ENCODE results near the gene RSU1.
"Not testable (repeated sequence)": the region's sequence is repeated elsewhere in the genome, so short reads cannot be mapped to it uniquely, and the experiment has no call there.

The RSU1 gene

DNA sequence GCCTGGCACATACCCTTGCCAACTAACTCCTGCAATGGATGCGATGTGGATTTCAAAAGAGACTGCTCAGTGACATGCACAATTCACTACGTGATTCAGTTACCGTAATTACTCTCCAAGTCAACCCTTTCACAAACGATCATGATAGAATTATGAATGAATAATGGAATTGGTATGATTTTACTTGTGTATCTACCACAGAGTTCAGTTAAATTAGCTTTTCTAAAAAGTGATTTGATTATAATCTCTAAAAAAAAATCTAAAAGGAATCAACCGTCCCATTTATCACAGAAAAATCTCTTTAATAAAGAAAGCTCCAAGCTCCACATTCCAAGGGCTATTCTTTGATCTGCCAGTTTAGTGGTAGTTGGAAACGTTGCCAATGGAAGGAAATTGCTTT, 30.4 kb upstream of the RSU1 start:
- Histone ChIP-seq H3K27me3 (ENCODE audit: control insufficient read depth, insufficient read depth, low read length) (no peaks in the 10 kb centered on the region), H3K4me1 (ENCODE audit: control insufficient read depth, insufficient read depth, low read length) (no peaks in the 10 kb centered on the region), H3K4me3 (ENCODE audit: low read length) (no peak overlapping the region), H3K36me3 (ENCODE audit: control insufficient read depth, insufficient read depth, low read length) (no peaks in the 10 kb centered on the region), H3K9ac (ENCODE audit: low read length) (no peak overlapping the region), H3K27ac (ENCODE audit: low read depth, low read length) (no peak overlapping the region)

DNA sequence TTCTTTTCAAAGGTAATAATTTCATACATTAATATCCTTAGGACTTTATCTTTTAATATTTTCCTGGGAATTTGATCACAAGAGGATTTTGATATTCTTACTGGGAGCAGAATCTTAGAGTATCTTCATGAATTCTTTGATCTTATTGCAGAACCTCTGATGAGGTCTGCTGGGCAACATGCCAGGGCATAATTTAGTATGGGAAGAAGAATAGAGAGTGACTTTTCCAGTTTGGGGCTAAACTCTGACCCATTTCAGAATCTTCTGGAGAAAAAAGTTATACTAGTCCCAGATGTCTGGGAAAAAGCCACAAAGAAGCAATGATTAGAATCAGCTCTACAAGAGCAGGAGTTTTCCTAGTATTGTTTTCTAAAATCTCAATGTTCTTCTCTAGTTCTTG, 28.0 kb upstream of the RSU1 start:
- no peak overlapping the region for H3K27ac ChIP-seq (ENCODE audit: low read depth, low read length)
- H3K27me3 ChIP-seq (ENCODE audit: control insufficient read depth, insufficient read depth, low read length) = no peaks in the 10 kb centered on the region
- H3K36me3 ChIP-seq (ENCODE audit: control insufficient read depth, insufficient read depth, low read length) = no peaks in the 10 kb centered on the region
- H3K4me3 ChIP-seq (ENCODE audit: low read length) = no peak overlapping the region
- no peaks in the 10 kb centered on the region for H3K4me1 ChIP-seq (ENCODE audit: control insufficient read depth, insufficient read depth, low read length)
- H3K9ac ChIP-seq (ENCODE audit: low read length) = no peak overlapping the region

DNA sequence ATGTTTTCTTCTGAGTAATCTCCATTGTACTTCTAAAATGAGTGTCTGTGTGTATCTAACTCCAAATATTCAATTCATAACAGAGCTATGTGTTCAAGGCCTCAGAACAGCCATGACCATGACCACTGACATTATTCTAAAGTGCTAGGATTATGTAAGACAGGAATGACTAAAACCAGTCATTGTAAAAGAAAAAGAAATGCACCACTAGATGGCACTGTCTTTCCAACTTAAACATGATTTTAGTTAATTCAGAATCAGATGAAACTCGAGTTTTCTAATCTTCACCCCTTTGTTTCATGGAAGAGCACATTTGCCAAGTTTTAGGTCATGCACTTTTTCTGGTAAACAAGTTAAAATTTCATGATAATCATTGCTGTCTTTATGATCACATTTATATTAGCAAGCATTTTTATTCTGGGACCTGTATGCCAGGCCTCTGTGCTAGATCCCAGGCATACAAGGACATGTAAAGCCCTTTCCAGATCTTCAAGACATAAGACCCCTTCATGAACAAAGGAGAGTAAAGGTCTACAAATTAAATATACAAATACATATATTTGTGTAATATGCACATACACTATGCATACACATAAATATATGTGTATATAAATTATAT, 26.1 kb upstream of the RSU1 start:
- Histone ChIP-seq H3K4me3 (ENCODE audit: low read length) (no peak overlapping the region), H3K4me1 (ENCODE audit: control insufficient read depth, insufficient read depth, low read length) (no peaks in the 10 kb centered on the region), H3K9ac (ENCODE audit: low read length) (no peak overlapping the region), H3K36me3 (ENCODE audit: control insufficient read depth, insufficient read depth, low read length) (no peaks in the 10 kb centered on the region), H3K27me3 (ENCODE audit: control insufficient read depth, insufficient read depth, low read length) (no peaks in the 10 kb centered on the region), H3K27ac (ENCODE audit: low read depth, low read length) (no peak overlapping the region)

DNA sequence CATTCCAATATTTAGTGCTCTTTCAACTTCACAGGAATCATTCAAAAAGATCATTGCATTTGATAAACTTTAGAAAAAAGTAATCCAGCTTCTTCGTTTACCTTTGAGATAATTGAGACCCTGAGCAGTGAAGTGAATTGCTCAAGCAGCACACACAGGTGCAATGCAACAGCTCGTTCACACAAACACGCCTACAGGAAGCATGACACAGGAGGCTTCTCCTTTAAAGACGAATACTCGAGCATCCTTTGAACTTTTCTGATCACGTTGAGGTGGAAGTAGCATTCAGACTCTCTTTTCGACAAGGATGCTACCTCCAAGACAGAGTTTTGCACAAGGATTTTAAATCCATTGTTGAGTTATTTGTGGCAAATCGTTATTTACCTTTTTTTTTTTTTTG, 18.0 kb upstream of the RSU1 start:
- H3K9ac ChIP-seq (ENCODE audit: low read length) = no peak overlapping the region
- no peak overlapping the region for H3K4me3 ChIP-seq (ENCODE audit: low read length)
- H3K4me1 ChIP-seq (ENCODE audit: control insufficient read depth, insufficient read depth, low read length) = no peaks in the 10 kb centered on the region
- H3K27ac ChIP-seq (ENCODE audit: low read depth, low read length) = no peak overlapping the region
- no peaks in the 10 kb centered on the region for H3K27me3 ChIP-seq (ENCODE audit: control insufficient read depth, insufficient read depth, low read length)
- H3K36me3 ChIP-seq (ENCODE audit: control insufficient read depth, insufficient read depth, low read length) = no peaks in the 10 kb centered on the region

DNA sequence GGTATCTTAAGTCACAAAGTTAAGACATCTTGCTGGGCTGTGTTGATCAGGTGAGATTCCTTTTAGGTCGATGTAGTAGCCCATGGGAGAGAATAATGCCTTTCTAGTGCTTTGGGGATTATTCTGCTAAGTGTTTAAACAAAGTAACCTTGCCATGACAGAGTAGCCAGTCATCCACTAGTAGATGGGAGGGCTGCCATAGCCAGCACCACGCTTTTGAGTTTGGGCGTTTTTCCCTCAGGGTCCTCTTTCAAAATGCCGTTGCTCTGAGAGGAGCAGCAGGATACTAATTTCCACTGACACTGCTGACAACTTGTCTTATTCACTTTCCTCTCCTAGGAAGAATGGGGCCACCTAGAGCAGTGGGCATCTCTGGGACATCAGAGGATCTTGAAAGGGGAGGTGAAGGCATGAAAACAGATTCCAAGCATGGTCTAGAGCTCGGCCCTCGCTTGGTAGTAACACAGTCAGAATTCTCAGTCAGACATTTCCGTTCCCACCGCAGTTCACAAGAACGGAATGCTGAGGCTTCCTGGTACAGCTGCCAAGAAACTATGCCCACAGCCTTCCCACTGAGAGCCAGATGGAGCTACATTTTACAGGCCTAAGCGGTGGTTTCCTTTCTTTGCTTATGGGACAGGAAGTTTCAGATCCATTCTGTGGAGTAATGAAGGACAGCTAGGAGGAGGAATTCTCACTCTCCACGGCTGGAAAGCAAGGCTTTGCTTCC, 15.3 kb upstream of the RSU1 start:
- no peak overlapping the region for H3K27ac ChIP-seq (ENCODE audit: low read depth, low read length)
- no peak overlapping the region for H3K9ac ChIP-seq (ENCODE audit: low read length)
- no peak overlapping the region for H3K4me3 ChIP-seq (ENCODE audit: low read length)
- no peaks in the 10 kb centered on the region for H3K4me1 ChIP-seq (ENCODE audit: control insufficient read depth, insufficient read depth, low read length)
- H3K27me3 ChIP-seq (ENCODE audit: control insufficient read depth, insufficient read depth, low read length) = no peaks in the 10 kb centered on the region
- no peaks in the 10 kb centered on the region for H3K36me3 ChIP-seq (ENCODE audit: control insufficient read depth, insufficient read depth, low read length)

DNA sequence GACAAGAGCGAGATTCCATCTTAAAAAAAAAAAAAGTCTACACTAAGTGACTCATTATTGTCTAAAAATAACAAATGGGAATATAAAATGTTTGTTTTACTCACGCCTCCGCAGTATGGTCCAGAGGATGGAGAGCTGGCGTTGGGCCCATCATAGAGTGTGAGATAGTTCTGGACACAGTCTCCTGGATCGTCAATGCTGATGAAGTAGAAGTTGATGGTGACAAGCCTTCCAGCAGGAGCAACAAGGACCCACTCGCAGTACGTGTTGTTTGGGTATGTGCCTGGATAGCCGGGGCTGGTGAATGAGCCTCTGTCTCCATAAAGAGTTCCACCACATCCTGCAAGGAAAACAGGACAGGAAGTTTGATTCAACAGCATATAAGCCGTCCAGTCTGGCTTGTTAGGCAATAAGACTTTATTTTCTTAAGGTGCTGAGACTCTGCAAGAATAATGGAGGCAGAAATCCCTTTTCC, 11.5 kb upstream of the RSU1 start:
- no peaks in the 10 kb centered on the region for H3K27me3 ChIP-seq (ENCODE audit: control insufficient read depth, insufficient read depth, low read length)

DNA sequence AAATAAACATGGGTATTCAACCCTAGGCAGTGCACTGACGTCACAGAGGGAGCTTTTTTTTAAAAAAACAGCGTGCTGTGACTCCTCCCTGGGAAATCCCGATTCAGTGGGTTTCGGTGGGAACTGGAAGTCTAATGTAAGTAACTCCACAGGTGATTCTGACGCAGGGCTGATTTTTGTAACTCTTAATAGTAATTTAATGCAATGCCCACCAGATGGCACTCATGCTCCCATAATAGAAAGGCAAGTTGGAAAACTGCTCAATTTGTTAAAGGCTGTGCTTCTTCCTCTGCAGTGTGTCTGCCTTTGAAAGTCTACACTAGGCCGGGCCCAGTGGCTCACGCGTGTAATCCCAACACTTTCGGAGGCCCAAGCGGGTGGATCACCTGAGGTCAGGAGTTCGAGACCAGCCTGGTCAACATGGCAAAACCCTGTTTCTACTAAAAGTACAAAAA, 10.9 kb upstream of the RSU1 start:
- peak overlapping the region; percentile 30 for H3K4me3 ChIP-seq (ENCODE audit: low read length)
- H3K27ac ChIP-seq (ENCODE audit: low read depth, low read length) = no peak overlapping the region
- H3K9ac ChIP-seq (ENCODE audit: low read length) = no peak overlapping the region
- H3K27me3 ChIP-seq (ENCODE audit: control insufficient read depth, insufficient read depth, low read length) = no peaks in the 10 kb centered on the region
- no peaks in the 10 kb centered on the region for H3K36me3 ChIP-seq (ENCODE audit: control insufficient read depth, insufficient read depth, low read length)
- H3K4me1 ChIP-seq (ENCODE audit: control insufficient read depth, insufficient read depth, low read length) = no peaks in the 10 kb centered on the region

More for the DNA sequence above, 11.5 kb upstream of the RSU1 start:
- H3K4me1 ChIP-seq (ENCODE audit: control insufficient read depth, insufficient read depth, low read length) = no peaks in the 10 kb centered on the region
- no peaks in the 10 kb centered on the region for H3K36me3 ChIP-seq (ENCODE audit: control insufficient read depth, insufficient read depth, low read length)
- H3K27ac ChIP-seq (ENCODE audit: low read depth, low read length) = no peak overlapping the region
- no peak overlapping the region for H3K4me3 ChIP-seq (ENCODE audit: low read length)
- no peak overlapping the region for H3K9ac ChIP-seq (ENCODE audit: low read length)

DNA sequence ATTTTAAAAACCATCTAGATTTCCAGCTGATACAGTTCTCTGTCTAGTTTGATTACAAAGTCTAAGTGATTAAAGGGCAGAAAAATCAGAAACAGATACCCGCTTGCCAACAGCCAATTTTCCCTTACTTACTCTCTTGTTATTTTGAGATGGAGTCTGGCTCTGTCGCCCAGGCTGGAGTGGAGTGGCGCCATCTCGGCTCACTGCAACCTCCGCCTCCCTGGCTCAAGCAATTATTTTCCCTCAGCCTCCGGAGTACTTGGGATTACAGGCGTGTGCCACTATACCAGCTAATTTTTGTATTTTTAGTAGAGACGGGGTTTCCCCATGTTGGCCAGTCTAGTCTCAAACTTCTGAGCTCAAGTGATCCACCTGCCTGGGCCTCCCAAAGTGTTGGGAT, 10.2 kb upstream of the RSU1 start:
- H3K4me3 ChIP-seq (ENCODE audit: low read length); H3K4me1 ChIP-seq (ENCODE audit: control insufficient read depth, insufficient read depth, low read length); H3K27me3 ChIP-seq (ENCODE audit: control insufficient read depth, insufficient read depth, low read length); H3K36me3 ChIP-seq (ENCODE audit: control insufficient read depth, insufficient read depth, low read length); H3K9ac ChIP-seq (ENCODE audit: low read length); H3K27ac ChIP-seq (ENCODE audit: low read depth, low read length): not testable (repeated sequence)

DNA sequence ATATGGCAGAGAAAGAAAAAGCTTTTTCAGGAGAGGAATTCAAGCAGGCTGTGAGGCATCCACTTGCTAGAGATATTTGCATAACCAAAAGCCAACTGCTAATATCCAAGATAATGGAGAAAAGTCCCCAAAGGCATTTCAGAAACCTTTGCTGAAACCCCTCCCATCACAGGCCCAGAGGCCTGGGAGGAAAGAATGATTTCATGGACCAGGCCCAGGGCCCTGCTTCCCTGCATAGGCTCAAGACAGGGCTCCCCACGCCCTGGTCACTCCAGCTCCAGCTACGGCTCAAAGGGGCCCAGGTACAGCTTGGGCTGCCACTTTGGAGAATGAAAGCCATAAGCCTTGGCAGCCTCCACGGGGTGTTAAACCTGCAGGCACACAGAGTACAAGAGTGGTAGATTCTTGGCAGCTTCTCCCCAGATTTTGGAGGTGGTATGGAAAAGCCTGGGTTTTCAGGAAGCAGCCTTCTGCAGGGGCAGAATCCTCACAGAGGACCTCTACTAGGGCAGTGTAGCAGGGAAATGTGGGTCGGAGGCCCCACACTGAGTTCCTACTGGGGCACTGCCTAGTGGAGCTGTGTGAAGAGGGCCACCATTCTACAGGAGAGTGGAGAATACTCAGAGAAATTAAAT, 5.6 kb upstream of the RSU1 start:
- H3K36me3 ChIP-seq (ENCODE audit: control insufficient read depth, insufficient read depth, low read length) = no peaks in the 10 kb centered on the region
- H3K9ac ChIP-seq (ENCODE audit: low read length) = no peak overlapping the region
- H3K27me3 ChIP-seq (ENCODE audit: control insufficient read depth, insufficient read depth, low read length) = no peaks in the 10 kb centered on the region
- H3K27ac ChIP-seq (ENCODE audit: low read depth, low read length) = no peak overlapping the region
- H3K4me3 ChIP-seq (ENCODE audit: low read length) = no peak overlapping the region
- H3K4me1 ChIP-seq (ENCODE audit: control insufficient read depth, insufficient read depth, low read length) = no peaks in the 10 kb centered on the region

DNA sequence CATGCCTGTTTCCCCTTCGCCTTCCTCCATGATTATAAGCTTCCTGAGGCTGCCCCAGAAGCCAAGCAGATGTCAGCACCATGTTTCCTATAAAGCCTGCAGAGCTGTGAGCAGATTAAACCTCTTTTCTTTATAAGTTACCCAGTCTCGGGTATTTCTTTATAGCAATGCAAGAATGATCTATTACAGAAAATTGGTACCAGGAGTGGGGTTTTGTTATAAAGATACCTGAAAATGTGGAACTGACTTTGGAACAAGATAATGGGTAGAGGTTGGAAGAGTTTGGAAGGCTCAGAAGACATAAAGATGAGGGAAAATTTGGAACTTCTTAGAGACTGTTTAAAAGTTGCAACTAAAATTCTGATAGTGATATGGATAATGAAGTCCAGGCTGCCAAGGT, 4.8 kb upstream of the RSU1 start:
- H3K27ac ChIP-seq (ENCODE audit: low read depth, low read length) = no peak overlapping the region
- H3K36me3 ChIP-seq (ENCODE audit: control insufficient read depth, insufficient read depth, low read length) = no peaks in the 10 kb centered on the region
- H3K4me3 ChIP-seq (ENCODE audit: low read length) = no peak overlapping the region
- H3K9ac ChIP-seq (ENCODE audit: low read length) = no peak overlapping the region
- H3K27me3 ChIP-seq (ENCODE audit: control insufficient read depth, insufficient read depth, low read length) = no peaks in the 10 kb centered on the region
- H3K4me1 ChIP-seq (ENCODE audit: control insufficient read depth, insufficient read depth, low read length) = no peaks in the 10 kb centered on the region

DNA sequence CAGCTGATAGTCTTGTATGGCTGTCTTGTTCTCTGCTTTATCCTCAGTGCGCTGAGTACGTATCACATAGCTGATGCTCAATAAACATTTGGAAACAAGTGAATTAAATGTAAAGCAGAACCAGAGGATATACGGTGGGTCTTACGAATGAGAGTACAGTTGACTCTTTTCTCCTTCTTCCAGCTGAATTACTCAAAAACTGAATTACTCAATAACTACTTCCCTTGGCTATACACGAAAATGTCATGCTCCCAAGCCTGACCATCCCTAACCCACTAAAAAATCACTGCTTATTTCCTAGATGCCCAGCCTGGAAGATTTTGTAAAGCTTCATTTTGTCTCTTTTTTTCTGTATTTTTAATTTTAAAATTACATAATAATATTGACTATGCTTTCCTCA, 3.2 kb upstream of the RSU1 start:
- no peak overlapping the region for H3K4me3 ChIP-seq (ENCODE audit: low read length)

DNA sequence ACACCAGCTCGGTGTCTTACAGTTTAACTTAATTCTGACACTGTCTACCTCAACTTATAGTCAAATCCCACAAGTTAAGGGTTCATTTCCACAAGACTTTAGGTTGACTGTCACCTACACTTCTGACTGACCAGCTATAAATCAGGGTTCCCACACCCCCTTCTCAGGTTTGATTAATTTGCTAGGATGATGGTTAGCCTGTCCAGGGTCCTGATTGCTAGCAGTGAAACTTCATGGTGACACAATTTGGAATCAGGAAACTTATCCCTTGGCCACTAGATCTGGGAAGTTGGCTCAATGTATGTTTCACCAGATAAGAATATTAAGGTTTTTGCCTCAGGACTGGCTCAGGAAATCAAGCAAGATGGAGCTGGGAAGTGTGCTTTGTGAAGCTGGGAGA, 2.8 kb upstream of the RSU1 start:
- Histone ChIP-seq H3K36me3 (ENCODE audit: control insufficient read depth, insufficient read depth, low read length) (no peaks in the 10 kb centered on the region), H3K27me3 (ENCODE audit: control insufficient read depth, insufficient read depth, low read length) (no peaks in the 10 kb centered on the region), H3K4me3 (ENCODE audit: low read length) (no peak overlapping the region), H3K27ac (ENCODE audit: low read depth, low read length) (no peak overlapping the region), H3K9ac (ENCODE audit: low read length) (no peak overlapping the region), H3K4me1 (ENCODE audit: control insufficient read depth, insufficient read depth, low read length) (peaks cover 4% of the 10 kb centered on the region)

More for the DNA sequence above, 3.2 kb upstream of the RSU1 start:
- Histone ChIP-seq H3K27me3 (ENCODE audit: control insufficient read depth, insufficient read depth, low read length) (no peaks in the 10 kb centered on the region), H3K9ac (ENCODE audit: low read length) (no peak overlapping the region), H3K27ac (ENCODE audit: low read depth, low read length) (no peak overlapping the region), H3K36me3 (ENCODE audit: control insufficient read depth, insufficient read depth, low read length) (no peaks in the 10 kb centered on the region), H3K4me1 (ENCODE audit: control insufficient read depth, insufficient read depth, low read length) (peaks cover 4% of the 10 kb centered on the region)

All from rectal smooth muscle tissue (tissue), 1 donor.